PC-9 (cell line): Measurements from ENCODE around the gene SNUPN. TPM values are rescaled to one million over a fixed set of nuclear protein-coding genes. Genes with fewer than 3 reads are reported as not detected.

ENCODE experiments used
- BruUV-seq: library from RNA; stranded (reverse); fragments of 400-500 nt; replicated peaks from 2 replicates; lab custom pipeline; 2021; lab: Mats Ljungman, UMichigan
- CTCF ChIA-PET: fragments of 300-600 bp; sonication (Branson Sonifier 250); formaldehyde crosslinking; loops from one replicate; lab custom pipeline; 2022; ENCODE audit warnings: antibody characterized with exemption; lab: Charles Lee
- POLR2A ChIA-PET: fragments of 300-600 bp; sonication (Branson Sonifier 250); formaldehyde crosslinking; loops from one replicate; lab custom pipeline; 2022; ENCODE audit warnings: antibody characterized with exemption; ENCODE audit not compliant: unreplicated experiment; lab: Charles Lee
- DNase-seq, 2 experiments: peaks; one replicate each; pipeline versions ENCODE4 v3.0.0 to v3.0.0-alpha.2; 2015 to 2022; ENCODE audit warnings: mixed read lengths in 1 of 2
- H2AFZ ChIP-seq: fragments of 200-600 bp; sonication (generic); 2 replicates; pipeline ENCODE4 v1.8.1; 2017; ENCODE audit warnings: antibody characterized with exemption
- H3F3A ChIP-seq: fragments of 200-600 bp; sonication (generic); 2 replicates; pipeline ENCODE4 v1.8.1; 2017; ENCODE audit warnings: antibody characterized with exemption, mild to moderate bottlenecking, low read depth; ENCODE audit not compliant: insufficient read depth
- H3K27ac ChIP-seq: fragments of 200-600 bp; sonication (generic); 2 replicates; pipeline ENCODE4 v1.6.1; 2016; ENCODE audit warnings: mixed run types
- H3K27me3 ChIP-seq: fragments of 200-600 bp; sonication (generic); 2 replicates; pipeline ENCODE4 v1.6.1; 2016; ENCODE audit warnings: low read depth, mixed run types; ENCODE audit not compliant: insufficient read depth
- H3K36me3 ChIP-seq: fragments of 200-600 bp; sonication (generic); 2 replicates; pipeline ENCODE4 v1.6.1; 2016; ENCODE audit warnings: low read depth, mixed run types
- H3K4me1 ChIP-seq: fragments of 200-600 bp; sonication (generic); replicated peaks from 2 replicates; pipeline ENCODE4 v1.6.1; 2016; ENCODE audit warnings: mixed run types; ENCODE audit not compliant: insufficient read depth
- H3K4me2 ChIP-seq: fragments of 200-600 bp; sonication (generic); 2 replicates; pipeline ENCODE4 v1.6.1; 2017; ENCODE audit warnings: mixed run types
- H3K4me3 ChIP-seq: fragments of 200-600 bp; sonication (generic); 2 replicates; pipeline ENCODE4 v1.6.1; 2016; ENCODE audit warnings: mixed run types
- H3K79me2 ChIP-seq: fragments of 200-600 bp; sonication (generic); 2 replicates; pipeline ENCODE4 v1.6.1; 2017; ENCODE audit warnings: low read depth, mixed run types
- H3K9me2 ChIP-seq: fragments of 200-600 bp; sonication (generic); 2 replicates; pipeline ENCODE4 v1.8.1; 2017; ENCODE audit warnings: mild to moderate bottlenecking; ENCODE audit not compliant: insufficient read depth
- H3K9me3 ChIP-seq: fragments of 200-600 bp; sonication (generic); 2 replicates; pipeline ENCODE4 v1.8.1; 2016; ENCODE audit warnings: low read depth; ENCODE audit not compliant: insufficient read depth
- H4K20me1 ChIP-seq: fragments of 200-600 bp; sonication (generic); 2 replicates; pipeline ENCODE4 v1.8.1; 2017; ENCODE audit not compliant: insufficient read depth
- EZH2 ChIP-seq: fragments of 200-600 bp; sonication (generic); IDR thresholded peaks from 2 replicates; pipeline ENCODE4 v1.8.0; 2017; ENCODE audit warnings: antibody characterized with exemption, low read depth
- intact Hi-C: fragments of 100-400 bp; cut with micrococcal nuclease; formaldehyde crosslinking; loops from one replicate; pipeline ENCODE4 v1.10.0; 2022; ENCODE audit not compliant: unreplicated experiment
- total RNA-seq: library from RNA; stranded (reverse); gene quantifications from 2 replicates; pipeline ENCODE4 v1.2.3, GENCODE V29; 2021
- TF ChIP-seq, protein P1 (sequence below): fragments of 200-600 bp; sonication (generic); conservative IDR thresholded peaks from 2 replicates; pipeline ENCODE4 v1.6.1; 2017; ENCODE audit warnings: mixed run types, antibody characterized with exemption, mild to moderate bottlenecking, moderate library complexity

Gene SNUPN
- total RNA-seq, 1 experiment from 2014 or later = 40.0 TPM

DNA sequence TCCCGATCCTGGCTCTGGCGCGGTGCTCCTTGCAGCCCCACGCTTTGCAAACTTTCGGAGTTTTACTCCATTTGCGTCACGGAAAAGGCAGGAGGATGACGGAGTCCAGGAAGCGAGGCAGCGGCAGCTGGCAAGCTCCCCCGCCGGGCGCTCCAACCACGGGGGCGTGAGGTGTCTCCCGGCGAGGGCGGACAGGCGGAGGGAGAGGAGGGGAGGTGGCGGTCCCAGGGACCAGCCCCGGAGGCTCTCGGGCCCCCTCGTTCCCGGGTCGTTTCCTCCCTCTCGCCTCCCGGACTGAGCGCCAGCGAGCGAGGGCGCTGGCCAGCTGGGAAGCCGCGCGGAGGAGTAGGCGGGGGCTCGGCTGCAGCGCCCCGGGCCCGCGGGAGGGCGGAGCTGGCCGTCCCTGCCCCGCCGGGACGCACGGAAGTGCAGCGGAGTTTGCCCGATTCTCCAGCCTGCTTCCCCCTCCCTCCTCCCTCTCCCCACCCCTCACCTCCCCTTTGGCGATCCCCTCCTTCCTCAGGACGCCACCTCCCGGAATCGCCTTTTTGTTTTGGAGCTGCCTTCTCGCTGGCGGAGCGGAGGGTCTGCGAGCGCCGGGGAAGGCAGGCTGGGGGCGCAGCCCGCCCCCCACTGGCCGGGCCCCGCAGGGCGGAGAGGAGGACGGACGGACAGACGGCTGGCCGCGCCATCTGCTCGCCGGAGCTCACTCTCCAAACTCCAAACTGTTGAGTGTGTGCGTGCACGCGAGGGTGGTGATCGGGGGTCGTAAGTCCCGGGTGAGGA is 22.0 kb upstream of the SNUPN start, which contains the start of gene SNX33:
TSS of gene SNX33 (plus strand) at position 543 of the 786 bp plus-strand sequence. CDS start 1,191 bp downstream, outside the sequence.
- peak within 1 kb of the TSS; percentile 86 for H3K4me3 ChIP-seq
- peaks cover 11% of the 10 kb centered on the region for H4K20me1 ChIP-seq
- no peaks in the 10 kb centered on the region for H3K36me3 ChIP-seq
- peaks cover 64% of the 10 kb centered on the region for H3K79me2 ChIP-seq
- peaks cover 25% of the 10 kb centered on the region for H3F3A ChIP-seq
- CTCF ChIA-PET = interaction anchor here (0.6 to 1.1 kb wide), 8 partner anchors 10 to 1123 kb away, joined by 3 to 8 read pairs (median 4); partner anchors contain the start of genes PTPN9 and SNUPN
- BruUV-seq = no TSS peak
- POLR2A ChIA-PET = interaction anchor here (0.5 to 1.4 kb wide), 9 partner anchors 11 to 698 kb away, joined by 3 to 20 read pairs (median 4); partner anchors contain the start of gene MAN2C1
- H3K4me2 ChIP-seq = peak within 1 kb of the TSS; percentile 96
- H2AFZ ChIP-seq = peak within 1 kb of the TSS; percentile 85
- DNase-seq = peak; percentile 58 to 82
- intact Hi-C loops = no loop called here
- H3K9me2 ChIP-seq = no peaks in the 10 kb centered on the region
- H3K27me3 ChIP-seq = no peaks in the 10 kb centered on the region
- no peaks in the 10 kb centered on the region for H3K9me3 ChIP-seq
- peak within 1 kb of the TSS; percentile 46 for H3K27ac ChIP-seq
- no peak for TF ChIP-seq EZH2
- TF ChIP-seq, protein P1, sequence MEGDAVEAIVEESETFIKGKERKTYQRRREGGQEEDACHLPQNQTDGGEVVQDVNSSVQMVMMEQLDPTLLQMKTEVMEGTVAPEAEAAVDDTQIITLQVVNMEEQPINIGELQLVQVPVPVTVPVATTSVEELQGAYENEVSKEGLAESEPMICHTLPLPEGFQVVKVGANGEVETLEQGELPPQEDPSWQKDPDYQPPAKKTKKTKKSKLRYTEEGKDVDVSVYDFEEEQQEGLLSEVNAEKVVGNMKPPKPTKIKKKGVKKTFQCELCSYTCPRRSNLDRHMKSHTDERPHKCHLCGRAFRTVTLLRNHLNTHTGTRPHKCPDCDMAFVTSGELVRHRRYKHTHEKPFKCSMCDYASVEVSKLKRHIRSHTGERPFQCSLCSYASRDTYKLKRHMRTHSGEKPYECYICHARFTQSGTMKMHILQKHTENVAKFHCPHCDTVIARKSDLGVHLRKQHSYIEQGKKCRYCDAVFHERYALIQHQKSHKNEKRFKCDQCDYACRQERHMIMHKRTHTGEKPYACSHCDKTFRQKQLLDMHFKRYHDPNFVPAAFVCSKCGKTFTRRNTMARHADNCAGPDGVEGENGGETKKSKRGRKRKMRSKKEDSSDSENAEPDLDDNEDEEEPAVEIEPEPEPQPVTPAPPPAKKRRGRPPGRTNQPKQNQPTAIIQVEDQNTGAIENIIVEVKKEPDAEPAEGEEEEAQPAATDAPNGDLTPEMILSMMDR = peak; percentile 60
- peaks cover 58% of the 10 kb centered on the region for H3K4me1 ChIP-seq

GRCh38 chr15:75646944-75647364 is 21.4 kb upstream of the SNUPN start:
- peaks cover 58% of the 10 kb centered on the region for H3K79me2 ChIP-seq
- TSS peak; percentile 68 for BruUV-seq
- CTCF ChIA-PET = interaction anchor here (0.6 to 1.1 kb wide), 4 partner anchors 21 to 1123 kb away, joined by 4 to 7 read pairs (median 4); partner anchors contain the start of gene SNUPN

More at GRCh38 chr15:75646944-75647364, 21.4 kb upstream of the SNUPN start:
- Histone ChIP-seq H3K27ac (peak overlapping the region; percentile 46), H3K9me2 (no peaks in the 10 kb centered on the region), H3K4me2 (peak overlapping the region; percentile 96), H3F3A (peaks cover 25% of the 10 kb centered on the region), H4K20me1 (peaks cover 8% of the 10 kb centered on the region), H3K36me3 (no peaks in the 10 kb centered on the region), H3K4me3 (peak overlapping the region; percentile 86), H2AFZ (peak overlapping the region; percentile 85), H3K27me3 (no peaks in the 10 kb centered on the region), H3K4me1 (peaks cover 55% of the 10 kb centered on the region), H3K9me3 (no peaks in the 10 kb centered on the region)
- intact Hi-C loops = no loop called here
- no peak for DNase-seq
- POLR2A ChIA-PET = interaction anchor here (0.5 to 1.4 kb wide), 8 partner anchors 10 to 699 kb away, joined by 3 to 20 read pairs (median 4); partner anchors contain the start of genes MAN2C1 and SIN3A
- TF ChIP-seq, protein P1 = no peak
- no peak for TF ChIP-seq EZH2
